Measurements from ENCODE around the gene PDCD1. TPM values are rescaled to one million over a fixed set of nuclear protein-coding genes. Genes with fewer than 3 reads are reported as not detected.

The PDCD1 gene
- total and polyA plus RNA-seq, 2 donors (not counting 1 experiment from before 2014, with no cell fraction given): 0.28 to 1.3 TPM

- peaks cover 0 to 6% of the 10 kb centered on the region in 2 experiments for H3K36me3 ChIP-seq (replicated peaks in 1 of 2; ENCODE audit: control extremely low read depth in 1 of 2, control insufficient read depth in 1 of 2, extremely low read depth in 1 of 2, insufficient read depth in 2 of 2, low read length in 1 of 2)
- H3K27me3 ChIP-seq (replicated peaks in 1 of 4; ENCODE audit: control extremely low read depth in 1 of 4, control insufficient read depth in 3 of 4, insufficient read depth in 4 of 4, low read length in 3 of 4): no peaks in the 10 kb centered on the region
- H3K4me2 ChIP-seq (replicated peaks; ENCODE audit: low read depth, low read length, poor library complexity, severe bottlenecking): no peak overlapping the region
- H4K20me1 ChIP-seq (ENCODE audit: control insufficient read depth, insufficient read depth, low read length, poor library complexity, severe bottlenecking): peaks cover 45% of the 10 kb centered on the region
- H3K4me3 ChIP-seq (ENCODE audit: control extremely low read depth in 1 of 5, extremely low read depth in 1 of 5, insufficient read depth in 1 of 5, low read depth in 2 of 5, low read length in 4 of 5): no peak overlapping the region
- DNase-seq: no peak
- H2AFZ ChIP-seq (ENCODE audit: insufficient read depth, low read depth, low read length, poor library complexity, severe bottlenecking): no peak overlapping the region
- intact Hi-C loops (cut with micrococcal nuclease): no loop called here
- TF ChIP-seq CTCF (IDR thresholded peaks at IDR 0.05) (no peak), EZH2 (IDR thresholded peaks at IDR 0.05; ENCODE audit: borderline replicate concordance, insufficient read depth, low read depth, low read length, poor library complexity, severe bottlenecking) (no peak)
- Mint-ChIP-seq H3K4me1 (peaks cover 13% of the 10 kb centered on the region), H3K27ac (no peak overlapping the region), H3K9me3 (ENCODE audit: insufficient read depth) (no peaks in the 10 kb centered on the region), H3K4me3 (no peak overlapping the region), H3K27me3 (no peaks in the 10 kb centered on the region)
- H3K9me3 ChIP-seq (ENCODE audit: control extremely low read depth in 1 of 3, control insufficient read depth in 2 of 3, insufficient read depth in 1 of 3, low read length in 2 of 3): no peaks in the 10 kb centered on the region
- WGBS (ENCODE audit: insufficient coverage): 95% methylated on average over 28 of the region's 30 CpGs
- POLR2A ChIA-PET: interaction anchor here (0.6 to 0.7 kb wide), 2 partner anchors 12 to 20 kb away, joined by 3 to 4 read pairs; no protein-coding TSS in a partner anchor
- ATAC-seq (ENCODE audit: low read depth): no peak
- peaks cover 0 to 6% of the 10 kb centered on the region in 2 donors for H3K4me1 ChIP-seq (ENCODE audit: control insufficient read depth in 2 of 2, insufficient read depth in 2 of 2, low read length in 2 of 2)
- peaks cover 41% of the 10 kb centered on the region for H3K79me2 ChIP-seq (ENCODE audit: control insufficient read depth, insufficient read depth, low read length)
- CTCF ChIA-PET: no interaction called here
- no peak overlapping the region for H3K27ac ChIP-seq (ENCODE audit: low read length in 2 of 2)
- no peak overlapping the region for H3K9ac ChIP-seq (ENCODE audit: low read length)
Measured at GRCh38 chr2:241898463-241899270, 40.0 kb upstream of the PDCD1 start.

GRCh38 chr2:241897231-241897916, 38.7 kb upstream of the PDCD1 start:
- peaks cover 30% of the 10 kb centered on the region for H3K79me2 ChIP-seq (ENCODE audit: control insufficient read depth, insufficient read depth, low read length)
- intact Hi-C loops (cut with micrococcal nuclease): no loop called here
- H3K4me3 ChIP-seq (ENCODE audit: control extremely low read depth in 1 of 5, extremely low read depth in 1 of 5, insufficient read depth in 1 of 5, low read depth in 2 of 5, low read length in 4 of 5): no peak overlapping the region
- ChIA-PET POLR2A (no interaction called here), CTCF (interaction anchor here (1.1 kb wide), 1 partner anchor 19 kb away, joined by 4 read pairs; no protein-coding TSS in a partner anchor)
- H3K9me3 ChIP-seq (ENCODE audit: control extremely low read depth in 1 of 3, control insufficient read depth in 2 of 3, insufficient read depth in 1 of 3, low read length in 2 of 3): no peaks in the 10 kb centered on the region
- H3K4me1 ChIP-seq (ENCODE audit: control insufficient read depth in 2 of 2, insufficient read depth in 2 of 2, low read length in 2 of 2): peaks cover 0 to 6% of the 10 kb centered on the region in 2 donors
- ATAC-seq (ENCODE audit: low read depth): no peak
- no peak for DNase-seq
- TF ChIP-seq CTCF (IDR thresholded peaks at IDR 0.05): no peak
- no peak for TF ChIP-seq EZH2 (IDR thresholded peaks at IDR 0.05; ENCODE audit: borderline replicate concordance, insufficient read depth, low read depth, low read length, poor library complexity, severe bottlenecking)
- 89% methylated on average over 13 of the region's 17 CpGs for WGBS (ENCODE audit: insufficient coverage)
- no peak overlapping the region for H2AFZ ChIP-seq (ENCODE audit: insufficient read depth, low read depth, low read length, poor library complexity, severe bottlenecking)
- H3K27me3 ChIP-seq (replicated peaks in 1 of 4; ENCODE audit: control extremely low read depth in 1 of 4, control insufficient read depth in 3 of 4, insufficient read depth in 4 of 4, low read length in 3 of 4): no peaks in the 10 kb centered on the region
- peaks cover 33% of the 10 kb centered on the region for H4K20me1 ChIP-seq (ENCODE audit: control insufficient read depth, insufficient read depth, low read length, poor library complexity, severe bottlenecking)
- Mint-ChIP-seq H3K27ac (peak overlapping the region; percentile 32), H3K9me3 (ENCODE audit: insufficient read depth) (no peaks in the 10 kb centered on the region), H3K27me3 (no peaks in the 10 kb centered on the region), H3K4me3 (no peak overlapping the region), H3K4me1 (peaks cover 14% of the 10 kb centered on the region)
- no peak overlapping the region for H3K9ac ChIP-seq (ENCODE audit: low read length)
- no peak overlapping the region for H3K4me2 ChIP-seq (replicated peaks; ENCODE audit: low read depth, low read length, poor library complexity, severe bottlenecking)
- H3K27ac ChIP-seq (ENCODE audit: low read length in 2 of 2): no peak overlapping the region
- H3K36me3 ChIP-seq (replicated peaks in 1 of 2; ENCODE audit: control extremely low read depth in 1 of 2, control insufficient read depth in 1 of 2, extremely low read depth in 1 of 2, insufficient read depth in 2 of 2, low read length in 1 of 2): peaks cover 0 to 6% of the 10 kb centered on the region in 2 experiments
